Measurements from ENCODE around the gene LARP4.
"Not testable (repeated sequence)": the region's sequence is repeated elsewhere in the genome, so short reads cannot be mapped to it uniquely, and the experiment has no call there.

LARP4 gene

GRCh38 chr12:50483488-50483887, 82.8 kb downstream of the LARP4 start:
- no peak for DNase-seq

DNA sequence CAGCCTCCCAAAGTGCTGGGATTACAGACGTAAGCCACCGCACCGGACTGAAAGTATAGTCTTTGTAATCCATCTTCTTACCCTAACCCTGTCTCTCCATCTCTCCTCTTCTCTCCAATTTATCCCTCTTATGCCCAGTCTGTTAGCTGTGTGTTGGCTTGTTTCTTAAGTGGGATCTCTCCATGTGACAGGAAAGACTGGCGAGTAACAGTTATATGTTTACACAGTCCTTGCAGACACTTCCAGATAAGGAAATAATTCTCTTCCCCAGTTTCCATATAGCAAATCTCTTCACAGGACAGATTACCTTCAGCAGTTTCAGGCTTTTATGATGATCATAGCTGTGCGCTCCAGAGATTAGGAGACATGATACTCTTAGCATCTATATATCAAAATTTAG, 88.1 kb downstream of the LARP4 start:
- DNase-seq: no peak

DNA sequence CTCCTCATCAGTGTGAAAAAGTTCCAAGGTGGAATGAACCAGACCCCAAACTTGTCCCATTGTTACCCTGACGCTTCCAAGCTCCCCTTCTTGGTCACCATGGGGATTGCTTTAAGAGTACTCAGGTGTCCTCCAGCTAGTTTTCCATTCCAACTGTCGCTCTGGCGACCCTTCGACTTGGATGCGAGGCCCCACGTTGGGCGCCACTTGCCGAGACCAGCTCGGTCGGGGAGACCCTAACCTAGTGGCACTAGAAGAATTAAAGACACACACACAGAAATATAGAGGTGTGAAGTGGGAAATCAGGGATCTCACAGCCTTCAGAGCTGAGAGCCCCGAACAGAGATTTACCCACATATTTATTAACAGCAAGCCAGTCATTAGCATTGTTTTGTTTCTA, 97.4 kb downstream of the LARP4 start:
- not testable (repeated sequence) for DNase-seq

GRCh38 chr12:50504798-50505674, 104.4 kb downstream of the LARP4 start, which contains the start of gene DIP2B:
TSS of gene DIP2B (plus strand) at chr12:50504985. CDS start at chr12:50505141, 156 bp downstream.
- DNase-seq: peak; percentile 97

DNA sequence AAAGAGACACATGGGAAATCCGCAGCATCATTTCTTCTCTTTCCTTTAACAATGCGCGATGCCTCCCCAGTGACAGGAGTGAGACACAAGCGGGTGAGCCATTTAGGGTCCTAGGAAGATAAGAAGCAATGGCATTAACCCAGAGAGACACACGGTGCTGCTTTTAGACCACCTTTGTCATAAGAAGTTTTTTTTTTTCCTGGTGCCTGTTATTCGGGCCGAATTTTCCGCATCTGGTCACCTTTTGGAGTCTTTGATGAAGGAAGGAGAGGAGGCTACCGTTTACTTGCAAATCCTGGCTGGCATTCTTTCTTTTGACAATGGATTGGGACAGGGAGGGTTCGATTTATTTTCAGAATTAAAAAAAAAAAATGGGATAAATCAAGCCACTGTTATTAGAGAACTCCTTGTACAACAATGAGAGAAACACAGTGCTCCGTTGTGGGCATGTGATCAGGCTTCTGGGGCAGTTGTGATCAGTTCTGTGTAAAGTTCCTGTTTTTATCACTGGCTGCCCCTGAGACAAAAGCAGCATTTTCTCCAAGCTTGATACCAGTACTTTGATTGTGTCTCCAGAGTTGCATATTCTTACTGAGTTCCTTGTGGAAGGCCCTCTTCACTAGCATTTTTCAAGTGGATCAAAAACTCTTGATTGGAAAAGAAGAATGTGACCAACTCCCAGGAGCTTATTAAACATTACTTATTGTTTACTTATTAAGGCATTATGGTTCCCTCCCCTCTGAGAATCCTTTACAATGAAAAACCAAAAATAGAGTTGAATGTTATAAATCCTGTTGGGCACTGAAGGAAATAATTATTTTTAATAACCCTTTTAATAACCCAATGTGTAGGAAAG, 105.2 kb downstream of the LARP4 start:
- DNase-seq: no peak

DNA sequence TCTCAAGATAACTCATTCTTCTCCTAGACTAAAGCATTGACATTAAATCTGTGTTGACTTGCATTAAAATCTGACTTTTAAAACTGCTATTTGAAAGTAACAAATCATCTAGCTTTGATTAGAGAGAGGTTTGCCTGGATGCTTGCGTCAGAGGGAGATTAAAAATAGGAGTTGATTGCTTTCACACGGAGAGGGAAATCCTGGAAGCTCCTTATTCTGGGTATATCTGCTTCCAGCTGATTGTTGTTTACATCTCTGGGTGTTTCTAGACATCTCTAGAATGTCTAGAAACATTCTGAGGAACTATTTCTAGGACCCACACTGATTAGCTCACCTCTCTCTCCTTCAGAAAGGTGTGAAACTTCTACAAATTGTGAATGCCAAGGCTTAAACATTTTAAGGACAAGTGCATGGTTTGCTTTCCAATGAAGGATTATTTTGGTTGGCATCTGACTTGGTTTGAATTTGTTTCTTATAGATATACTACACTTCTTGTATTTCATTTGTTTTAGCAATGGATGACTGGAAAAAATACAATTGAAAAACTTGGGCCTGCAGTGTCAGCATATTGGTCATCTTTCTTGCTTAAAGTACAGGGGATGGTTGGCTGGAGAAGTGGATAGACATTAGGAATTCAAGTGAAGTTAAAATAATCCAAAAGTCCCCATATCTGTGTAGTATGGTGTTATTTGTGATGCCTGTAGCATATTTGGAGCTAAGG, 106.2 kb downstream of the LARP4 start:
- no peak for DNase-seq

- DNase-seq: no peak
Observed at GRCh38 chr12:50507474-50507838, 106.8 kb downstream of the LARP4 start.

GRCh38 chr12:50507930-50508329, 107.2 kb downstream of the LARP4 start:
- DNase-seq: peak; percentile 21

DNA sequence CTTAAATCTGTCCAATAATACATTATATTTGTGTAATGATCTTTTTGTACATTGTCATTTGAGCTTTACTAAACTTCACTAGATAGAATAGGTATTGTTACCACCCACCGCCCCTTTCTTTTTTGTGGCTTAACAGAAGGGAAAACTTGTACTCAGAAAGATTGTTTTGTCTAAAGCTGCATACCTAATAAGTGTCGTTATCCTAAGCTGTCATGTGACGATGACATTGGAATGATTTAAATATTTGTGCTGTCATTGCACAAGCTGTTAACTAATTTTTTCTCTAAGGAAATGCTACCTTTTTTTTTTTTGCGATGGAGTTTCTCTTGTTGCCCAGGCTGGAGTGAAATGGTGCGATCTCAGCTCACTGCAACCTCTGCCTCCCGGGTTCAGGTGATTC, 107.7 kb downstream of the LARP4 start:
- no peak for DNase-seq

DNA sequence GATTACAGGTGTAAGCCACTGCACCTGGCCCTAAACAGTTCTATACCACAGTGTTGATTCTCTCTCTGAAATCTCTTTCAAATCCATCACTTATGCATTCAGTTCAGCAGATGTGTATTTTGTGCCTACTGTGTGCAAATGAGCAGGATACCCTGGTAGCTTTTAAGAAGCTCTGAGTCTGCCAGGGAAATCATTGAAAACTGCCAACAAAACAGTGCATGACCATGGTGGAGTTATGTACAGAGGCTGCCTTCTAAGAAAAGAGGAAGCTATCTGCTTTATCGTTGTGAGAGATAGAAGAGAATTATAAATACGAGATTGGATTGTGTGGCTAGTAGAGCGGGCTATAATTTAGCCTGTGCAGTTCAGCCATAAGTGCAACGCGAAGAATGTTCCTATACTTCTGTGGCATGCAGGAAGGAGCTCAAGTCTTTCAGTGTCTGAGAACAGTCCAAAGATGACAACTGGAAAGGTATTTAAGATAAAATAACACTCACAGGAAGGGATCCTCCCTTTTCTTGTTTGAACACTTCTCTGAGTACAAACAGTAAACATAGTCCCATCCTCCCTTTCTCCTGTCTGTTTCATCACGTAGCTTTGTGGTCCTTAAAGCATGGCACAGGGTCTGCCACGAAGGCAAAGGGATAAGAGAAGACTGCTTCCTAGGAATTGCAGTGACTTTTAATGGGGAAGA, 108.4 kb downstream of the LARP4 start:
- no peak for DNase-seq

DNA sequence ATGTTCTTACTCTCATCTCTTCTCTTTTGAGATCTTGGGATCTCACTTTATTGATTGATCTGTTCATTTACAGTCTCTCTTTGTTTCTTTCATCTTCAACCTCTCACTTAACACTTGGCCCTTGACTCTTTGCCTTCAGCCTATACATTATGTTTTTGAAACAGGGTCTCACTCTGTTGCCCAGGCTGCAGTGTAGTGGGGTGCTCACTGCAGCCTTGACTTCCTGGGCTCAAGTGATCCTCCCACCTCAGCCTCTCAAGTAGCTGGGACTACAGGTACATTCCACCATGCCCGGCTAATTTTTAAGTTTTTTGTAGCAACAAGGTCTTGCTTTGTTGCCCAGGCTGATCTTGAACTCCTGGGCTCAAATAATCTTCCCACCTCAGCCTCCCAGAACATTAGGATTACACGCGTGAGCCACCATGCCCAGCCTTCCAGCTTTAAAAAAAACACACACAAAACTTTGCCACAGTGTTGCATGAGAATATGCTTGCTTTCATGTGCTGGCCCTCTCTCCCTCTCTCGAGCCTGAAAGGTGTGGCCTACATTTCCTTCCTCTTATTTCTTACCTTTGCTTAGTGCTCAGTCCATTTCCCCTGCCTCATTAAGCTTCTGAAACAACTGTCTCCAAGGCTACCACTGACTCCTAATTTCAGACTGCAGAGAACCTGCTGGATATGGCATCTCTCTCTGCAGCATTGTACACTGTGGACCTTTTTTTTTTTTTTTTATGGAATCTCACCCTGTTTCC, 114.0 kb downstream of the LARP4 start:
- no peak for DNase-seq

GRCh38 chr12:50515587-50515986, 114.9 kb downstream of the LARP4 start:
- no peak for DNase-seq

GRCh38 chr12:50517421-50518048, 116.8 kb downstream of the LARP4 start:
- no peak for DNase-seq

DNA sequence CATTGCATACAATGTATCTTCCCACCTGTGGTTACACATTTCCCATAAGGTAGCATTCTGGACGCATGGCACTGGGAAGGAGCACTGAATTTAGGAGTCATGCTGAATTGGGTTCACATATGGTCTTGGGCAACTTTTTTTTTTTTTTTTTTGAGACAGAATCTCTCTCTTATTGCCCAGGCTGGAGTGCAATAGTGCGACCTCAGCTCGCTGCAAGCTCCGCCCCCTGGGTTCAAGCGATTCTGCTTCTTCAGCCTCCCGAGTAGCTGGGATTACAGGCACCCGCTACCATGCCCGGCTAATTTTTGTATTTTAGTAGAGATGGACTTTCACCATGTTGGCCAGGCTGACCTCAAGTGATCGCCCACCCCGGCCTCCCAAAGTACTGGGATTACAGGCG, 117.4 kb downstream of the LARP4 start:
- no peak for DNase-seq

DNA sequence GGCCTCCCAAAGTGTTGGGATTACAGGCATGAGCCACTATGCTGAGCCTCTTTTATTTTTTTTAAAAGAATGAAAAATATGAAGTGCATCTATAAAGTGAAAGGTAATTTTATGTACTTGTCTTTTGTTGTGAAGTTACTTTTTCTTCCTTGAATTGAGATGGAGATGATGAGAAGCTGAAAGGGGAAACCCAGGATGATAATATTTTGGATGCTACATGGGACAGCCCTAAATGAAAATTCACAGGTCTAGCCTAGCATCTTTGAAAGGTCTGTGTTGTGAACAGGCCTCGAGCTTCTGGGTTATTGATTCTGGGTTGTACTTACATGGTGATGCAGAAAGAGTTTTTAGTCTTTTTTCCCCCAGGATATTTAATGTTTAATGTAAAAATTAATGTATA, 118.7 kb downstream of the LARP4 start:
- DNase-seq: no peak

DNA sequence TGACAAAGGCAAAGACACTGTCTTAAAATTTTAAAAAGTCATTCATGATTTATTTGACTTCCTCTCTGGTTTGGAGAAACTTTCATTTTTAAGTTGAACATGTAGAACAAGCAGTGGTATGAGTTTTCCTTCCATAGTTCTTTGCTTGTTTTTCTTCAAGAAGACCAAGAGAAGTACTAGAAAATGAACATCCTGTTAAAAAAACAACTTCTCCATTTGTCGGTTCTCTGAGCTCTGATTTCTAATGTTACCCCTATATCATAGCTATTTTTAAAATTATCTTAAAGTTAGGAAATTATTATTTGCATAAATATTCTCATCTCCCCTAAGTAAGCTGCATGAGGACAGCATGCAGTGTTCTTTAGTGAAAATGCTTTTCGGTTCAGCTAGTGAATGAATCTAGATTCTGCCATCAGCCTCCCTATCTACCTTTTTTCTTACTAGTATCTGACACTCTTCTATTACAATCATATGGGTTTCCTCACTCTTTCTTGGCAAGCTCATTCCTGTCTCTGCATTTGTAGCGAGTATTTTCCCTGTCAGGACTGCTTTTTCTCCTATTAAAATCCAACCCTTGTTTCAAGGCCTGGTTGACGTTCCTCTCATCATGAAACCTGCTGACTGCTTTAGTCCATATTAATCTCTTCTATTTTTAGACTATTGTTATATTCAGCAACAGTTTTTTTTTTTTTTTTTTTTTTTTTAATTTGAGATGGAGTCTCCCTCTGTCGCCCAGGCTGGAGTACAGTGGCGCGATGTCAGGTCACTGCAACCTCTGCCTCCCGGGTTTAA, 119.9 kb downstream of the LARP4 start:
- DNase-seq: no peak

DNA sequence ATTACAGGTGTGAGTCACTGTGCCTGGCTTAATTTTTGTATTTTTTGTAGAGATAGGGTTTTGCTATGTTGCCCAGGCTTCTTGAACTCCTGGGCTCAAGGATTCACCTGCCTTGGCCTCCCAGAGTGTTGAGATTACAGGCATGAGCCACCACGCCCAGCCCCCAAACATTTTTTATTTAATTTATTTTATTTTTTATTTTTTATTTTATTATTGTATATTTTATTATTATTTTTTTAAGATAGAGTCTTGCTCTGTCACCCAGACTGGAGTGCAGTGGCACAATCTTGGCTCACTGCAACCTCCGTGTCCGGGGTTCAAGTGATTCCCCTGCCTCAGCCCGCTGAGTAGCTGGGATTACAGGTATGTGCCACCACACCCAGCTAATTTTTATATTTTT, 121.1 kb downstream of the LARP4 start:
- not testable (repeated sequence) for DNase-seq

DNA sequence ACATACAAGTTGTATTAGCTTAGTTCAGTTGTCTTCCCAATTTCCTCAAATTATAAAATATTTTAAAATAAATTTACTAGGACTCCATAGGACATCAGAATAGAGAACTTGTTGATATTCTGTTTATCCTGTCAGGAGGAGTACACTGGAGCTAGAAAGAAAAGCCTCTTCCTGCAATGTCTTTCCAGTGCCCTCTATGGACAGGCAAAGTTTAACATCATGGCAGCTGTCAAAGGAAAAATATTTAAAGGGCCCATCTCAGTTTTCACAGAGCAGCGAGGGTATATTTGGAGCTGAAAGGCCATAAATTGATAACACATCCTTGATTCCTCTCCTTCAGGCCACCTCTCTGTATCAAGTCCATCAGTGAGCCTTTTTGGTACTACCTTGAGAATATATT, 123.1 kb downstream of the LARP4 start:
- DNase-seq: no peak

DNA sequence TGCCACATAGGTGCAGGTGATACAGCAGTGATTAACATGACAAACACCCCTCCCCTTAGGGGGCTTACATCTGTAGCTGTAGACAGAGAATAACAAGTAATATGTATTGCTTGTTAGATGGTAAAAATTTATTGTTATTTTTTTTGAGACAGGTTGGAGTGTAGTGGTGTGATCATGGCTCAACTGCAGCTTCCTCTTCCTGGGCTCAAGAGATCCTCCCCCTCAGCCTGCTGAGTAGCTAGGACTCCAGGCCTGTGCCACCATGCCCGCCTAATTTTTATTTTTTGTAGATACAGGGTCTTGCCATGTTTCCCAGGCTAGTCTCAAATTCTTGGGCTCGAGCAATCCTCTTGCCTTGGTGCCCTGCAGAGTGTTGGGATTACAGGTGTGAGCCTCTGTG, 123.9 kb downstream of the LARP4 start:
- DNase-seq: no peak

- DNase-seq: no peak
Observed at GRCh38 chr12:50525422-50525821, 124.7 kb downstream of the LARP4 start.

GRCh38 chr12:50527359-50527726, 126.7 kb downstream of the LARP4 start:
- DNase-seq: no peak

Measured in effector CD4-positive, alpha-beta T cell (primary cell).